HG03066 (cell line): ENCODE results near the gene WDR41.

ENCODE experiments used
- ATAC-seq: cut with Tn5 transposase; IDR thresholded peaks from one replicate; pipeline ENCODE4 v1.9.1; 2021; ENCODE audit warnings: low read depth; ENCODE audit not compliant: unreplicated experiment

The WDR41 gene

DNA sequence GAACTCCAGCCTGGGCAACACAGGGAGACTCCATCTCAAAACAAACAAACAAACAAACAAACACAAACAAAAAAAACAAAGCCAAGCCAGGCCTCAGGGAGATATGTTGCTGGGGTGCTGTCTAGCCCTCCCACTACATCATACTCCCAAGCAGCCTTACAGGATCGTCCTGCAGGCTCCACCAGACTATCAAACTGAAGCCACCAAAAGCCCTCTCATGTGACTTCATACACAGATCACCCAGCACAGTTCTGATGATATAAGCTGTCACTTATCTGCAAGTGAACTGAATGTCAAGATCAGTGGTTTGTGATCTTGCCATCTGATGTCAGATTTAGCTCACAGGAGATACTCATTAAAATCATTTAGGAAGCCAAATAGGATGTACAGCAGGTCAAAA lies 43.3 kb downstream of the WDR41 start:
- no peak for ATAC-seq

DNA sequence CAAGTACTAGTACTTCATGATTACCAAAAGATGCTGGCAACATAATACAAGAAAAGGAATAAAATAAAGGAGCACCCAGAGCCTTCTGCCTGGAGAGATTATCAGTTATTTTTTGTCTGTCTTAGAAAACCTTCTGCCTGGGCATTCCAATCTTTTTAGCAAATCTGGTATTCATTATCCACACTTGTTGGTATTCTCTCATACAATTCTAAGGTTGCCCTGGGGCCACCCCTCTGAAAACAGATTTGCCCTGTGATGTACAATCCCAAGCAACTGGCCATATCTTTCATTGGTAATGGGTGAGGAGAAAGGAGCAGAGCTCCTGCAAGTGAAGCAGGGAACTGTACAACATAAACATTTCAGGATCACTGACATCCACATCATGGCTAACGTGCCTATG lies 47.8 kb downstream of the WDR41 start:
- ATAC-seq, result no peak

DNA sequence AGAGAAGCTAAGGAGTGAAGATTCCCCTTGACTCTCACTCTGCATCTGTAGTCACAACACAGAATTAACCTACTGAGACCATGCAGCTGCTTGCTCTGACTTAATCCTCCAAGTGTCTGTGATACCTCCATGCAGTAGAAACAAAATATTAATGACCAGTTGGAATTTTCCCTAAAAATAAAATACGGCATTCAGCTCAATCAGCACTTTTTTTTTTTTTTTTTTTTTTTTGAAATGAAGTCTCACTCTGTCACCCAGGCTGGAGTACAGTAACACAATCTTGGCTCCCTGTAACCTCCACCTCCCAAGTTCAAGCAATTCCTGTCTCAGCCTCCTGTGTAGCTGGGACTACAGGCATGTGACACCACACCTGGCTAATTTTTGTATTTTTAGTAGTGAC lies 48.4 kb downstream of the WDR41 start:
- ATAC-seq, result no peak

DNA sequence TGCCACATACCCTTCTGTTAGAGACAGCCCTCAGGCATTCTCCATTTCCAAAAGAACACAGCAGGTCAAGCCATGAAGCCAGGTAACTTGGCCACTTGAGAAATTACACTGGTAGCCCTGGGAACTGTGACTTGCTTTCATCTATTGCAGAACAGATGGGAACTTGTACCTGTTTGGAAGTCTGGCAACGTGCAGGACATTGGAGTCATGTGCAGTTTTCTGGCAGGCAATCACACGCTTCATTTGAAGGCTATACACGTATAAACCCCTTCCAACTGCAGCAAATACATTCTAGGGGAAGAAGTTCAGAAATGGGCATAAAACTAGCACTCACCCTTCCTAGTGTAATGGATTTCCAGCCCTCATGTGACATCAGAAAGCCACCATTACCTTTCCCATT lies 54.0 kb downstream of the WDR41 start:
- no peak for ATAC-seq

DNA sequence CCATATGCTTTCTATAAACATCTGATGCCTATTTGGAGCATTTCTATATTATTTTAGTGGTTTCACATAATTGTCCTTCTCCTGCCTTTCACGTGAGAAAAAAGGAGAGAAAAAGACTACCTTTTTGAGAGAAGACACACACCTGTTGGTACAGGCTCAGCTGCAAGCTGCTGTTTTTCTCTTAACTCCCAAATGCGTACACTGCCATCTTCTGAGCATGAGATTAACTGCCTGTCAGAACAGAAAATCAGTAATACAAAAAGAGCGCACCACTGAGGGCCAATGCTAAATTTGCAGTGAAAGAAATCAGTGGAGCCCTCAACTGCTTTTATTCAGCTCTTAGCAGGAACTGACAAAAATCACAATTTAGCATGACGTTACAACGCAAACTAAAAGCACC lies 54.9 kb downstream of the WDR41 start:
- ATAC-seq, result no peak

DNA sequence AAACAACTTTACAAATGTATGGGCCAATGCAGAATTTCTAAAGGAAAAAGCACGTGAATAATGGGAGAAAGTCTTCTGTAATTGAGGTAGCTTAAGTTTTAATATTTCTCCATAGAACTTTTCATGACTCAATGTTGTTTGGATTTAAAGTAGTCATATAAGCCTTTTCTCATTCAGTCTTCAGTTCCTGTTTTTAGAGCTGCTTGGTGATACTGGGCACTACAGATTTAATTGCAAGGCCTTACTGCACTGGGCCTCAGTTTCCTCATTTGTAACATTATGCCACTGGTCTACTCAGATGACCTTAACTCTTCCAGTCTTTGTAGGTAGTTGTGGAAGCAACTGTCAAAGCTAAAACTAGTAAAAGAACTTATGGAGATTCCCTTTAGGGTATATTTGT lies 60.4 kb downstream of the WDR41 start:
- no peak for ATAC-seq

DNA sequence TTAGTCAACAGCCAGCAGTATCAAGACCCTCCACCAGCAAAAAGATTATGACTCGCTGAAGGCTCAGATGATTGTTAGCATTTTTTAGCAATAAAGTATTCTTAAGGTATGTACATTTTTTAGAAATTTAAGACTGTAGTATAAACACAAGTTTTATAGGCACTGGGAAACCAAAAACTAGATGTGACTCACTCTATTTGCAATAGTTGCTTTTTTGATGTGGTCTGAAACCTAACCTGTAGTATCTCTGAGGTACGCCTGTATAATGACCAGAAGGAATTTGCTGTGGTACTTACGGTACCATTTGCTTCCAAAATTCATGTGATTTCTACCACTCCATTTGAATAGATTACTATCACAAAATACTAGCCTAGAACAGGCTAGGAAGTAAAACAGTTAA lies 60.8 kb downstream of the WDR41 start:
- ATAC-seq, result no peak

DNA sequence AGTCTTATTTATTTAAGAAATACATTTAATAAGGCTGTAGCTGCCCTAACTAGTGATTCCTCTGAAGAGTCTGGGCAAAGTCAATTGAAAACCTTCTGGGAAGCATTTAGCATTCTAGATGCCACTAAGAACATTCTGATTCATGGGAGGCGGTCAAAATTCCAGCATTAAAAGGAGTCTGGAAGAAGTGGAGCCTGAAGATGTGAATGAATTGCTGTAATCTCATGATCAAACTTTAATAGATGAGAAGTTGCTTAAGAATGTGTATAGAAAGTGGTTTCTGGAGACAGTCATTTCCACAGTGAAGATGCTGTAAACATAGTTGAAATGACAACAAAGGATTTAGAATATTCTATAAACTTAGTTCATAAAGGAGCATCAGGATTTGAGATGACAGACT lies 61.4 kb downstream of the WDR41 start:
- no peak for ATAC-seq

DNA sequence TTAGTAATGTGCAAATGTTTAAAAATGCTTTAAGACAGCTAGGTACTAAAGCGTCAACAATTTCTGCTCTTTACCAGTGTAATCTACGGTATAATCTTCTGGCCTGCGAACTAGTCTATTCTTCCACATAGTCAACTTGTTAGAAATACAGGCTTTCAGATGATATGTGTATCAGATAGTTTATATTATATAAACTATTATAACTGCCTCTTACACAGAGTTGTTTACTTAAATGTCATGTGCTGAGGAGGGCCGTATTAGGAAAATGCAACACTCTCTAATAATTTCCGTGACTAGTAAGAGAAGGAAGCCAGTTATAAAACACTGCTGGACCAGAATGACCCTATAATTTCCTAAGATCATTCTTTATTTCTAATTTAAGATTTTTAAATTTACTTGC lies 63.6 kb downstream of the WDR41 start:
- ATAC-seq, result no peak

DNA sequence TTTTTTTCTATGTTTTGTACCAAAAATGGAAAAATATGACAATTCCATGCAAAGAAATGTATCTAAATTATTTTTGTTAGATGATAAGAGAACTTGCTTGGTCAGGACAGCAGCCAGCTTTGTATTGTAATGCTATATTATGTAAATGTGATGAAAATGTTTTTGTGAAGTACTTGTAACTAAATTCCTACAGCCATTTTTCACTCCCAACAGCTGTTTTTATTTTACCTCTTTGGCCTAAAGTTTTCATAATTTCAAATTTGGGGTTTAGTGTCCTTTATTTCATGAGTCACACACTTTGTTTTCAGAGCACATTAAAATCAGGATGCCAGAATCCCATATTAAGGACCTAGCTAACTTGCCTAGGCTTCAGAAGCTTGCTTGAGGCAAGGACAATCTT lies 64.1 kb downstream of the WDR41 start:
- ATAC-seq, result no peak

DNA sequence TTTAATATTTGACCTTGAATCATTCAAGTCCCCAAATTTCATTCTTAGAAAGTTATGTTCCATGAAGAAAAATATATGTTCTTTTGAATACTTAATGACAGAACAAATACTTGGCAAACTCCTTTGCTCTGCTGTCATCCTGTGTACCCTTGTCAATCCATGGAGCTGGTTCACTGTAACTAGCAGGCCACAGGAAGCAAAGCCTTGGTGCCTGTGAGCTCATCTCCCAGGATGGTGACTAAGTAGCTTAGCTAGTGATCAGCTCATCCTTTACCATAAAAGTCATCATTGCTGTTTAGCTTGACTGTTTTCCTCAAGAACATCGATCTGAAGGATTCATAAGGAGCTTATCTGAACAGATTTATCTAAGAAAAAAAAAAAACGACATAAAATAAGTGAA lies 65.4 kb downstream of the WDR41 start:
- ATAC-seq, result no peak

DNA sequence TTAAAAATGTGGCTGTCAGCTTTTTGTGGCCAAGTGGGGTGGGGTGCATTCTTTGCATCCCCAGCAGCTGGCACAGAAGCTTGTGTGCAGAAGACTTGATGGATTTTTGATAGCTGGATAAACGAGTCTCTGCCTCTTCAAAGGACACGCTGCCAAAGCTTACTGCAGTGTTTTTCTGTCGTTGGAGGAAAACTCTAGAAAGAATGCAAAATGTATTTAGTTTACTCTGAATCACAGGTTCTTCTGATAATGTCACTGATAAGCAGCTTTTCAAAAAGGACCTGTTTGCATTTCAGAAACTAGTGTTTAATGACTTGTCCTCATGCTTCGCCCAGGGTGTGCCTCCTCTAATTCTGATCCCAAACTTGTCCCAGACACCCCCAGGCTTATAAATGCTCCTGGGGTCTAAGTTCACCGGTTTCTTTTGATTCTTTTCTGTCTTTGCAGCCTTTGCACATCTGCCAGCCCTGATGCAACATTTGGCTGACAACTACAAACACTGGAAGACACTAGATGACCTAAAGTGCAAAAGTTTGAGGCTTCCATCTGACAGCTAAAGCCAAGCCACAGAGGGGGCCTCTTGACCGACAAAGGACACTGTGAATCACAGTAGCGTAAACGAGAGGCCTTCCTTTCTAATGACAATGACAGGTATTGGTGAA lies 66.0 kb downstream of the WDR41 start:
- no peak for ATAC-seq

DNA sequence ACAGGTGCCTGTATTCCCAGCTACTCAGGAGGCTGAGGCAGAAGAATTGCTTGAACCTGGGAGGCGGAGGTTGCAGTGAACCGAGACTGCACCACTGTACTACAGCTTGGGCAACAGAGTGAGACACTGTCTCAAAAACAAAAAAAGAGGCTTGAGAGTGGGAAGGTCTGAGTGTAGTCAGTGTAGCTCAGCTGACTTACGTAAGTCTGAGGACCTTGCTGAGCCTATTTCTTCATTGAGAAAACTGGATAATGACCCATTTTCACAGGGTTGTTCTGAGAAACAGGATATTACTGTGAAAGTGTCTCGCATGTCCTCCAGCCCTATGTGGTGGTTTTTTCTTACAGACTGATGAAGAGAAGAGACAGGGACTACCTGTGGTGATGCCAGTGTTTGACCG lies 66.7 kb downstream of the WDR41 start:
- no peak for ATAC-seq

DNA sequence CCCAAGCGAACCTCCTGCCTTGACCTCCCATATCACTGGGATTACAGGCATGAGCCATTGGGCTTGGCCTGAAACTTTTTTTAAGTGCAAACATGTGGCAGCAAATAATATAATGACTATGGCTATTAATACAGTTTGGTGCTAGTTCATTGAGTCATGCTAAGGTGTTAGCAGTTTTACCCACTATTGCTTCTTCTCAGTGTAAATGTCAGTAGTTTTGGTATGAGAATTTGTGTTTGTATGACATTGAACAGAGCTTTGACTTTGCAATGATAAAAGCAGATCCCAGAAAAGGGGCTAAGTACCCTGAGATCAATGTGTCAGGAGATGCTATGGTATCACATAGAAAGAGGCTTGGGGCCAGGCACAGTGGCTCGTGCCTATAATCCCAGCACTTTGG lies 67.2 kb downstream of the WDR41 start:
- no peak for ATAC-seq

DNA sequence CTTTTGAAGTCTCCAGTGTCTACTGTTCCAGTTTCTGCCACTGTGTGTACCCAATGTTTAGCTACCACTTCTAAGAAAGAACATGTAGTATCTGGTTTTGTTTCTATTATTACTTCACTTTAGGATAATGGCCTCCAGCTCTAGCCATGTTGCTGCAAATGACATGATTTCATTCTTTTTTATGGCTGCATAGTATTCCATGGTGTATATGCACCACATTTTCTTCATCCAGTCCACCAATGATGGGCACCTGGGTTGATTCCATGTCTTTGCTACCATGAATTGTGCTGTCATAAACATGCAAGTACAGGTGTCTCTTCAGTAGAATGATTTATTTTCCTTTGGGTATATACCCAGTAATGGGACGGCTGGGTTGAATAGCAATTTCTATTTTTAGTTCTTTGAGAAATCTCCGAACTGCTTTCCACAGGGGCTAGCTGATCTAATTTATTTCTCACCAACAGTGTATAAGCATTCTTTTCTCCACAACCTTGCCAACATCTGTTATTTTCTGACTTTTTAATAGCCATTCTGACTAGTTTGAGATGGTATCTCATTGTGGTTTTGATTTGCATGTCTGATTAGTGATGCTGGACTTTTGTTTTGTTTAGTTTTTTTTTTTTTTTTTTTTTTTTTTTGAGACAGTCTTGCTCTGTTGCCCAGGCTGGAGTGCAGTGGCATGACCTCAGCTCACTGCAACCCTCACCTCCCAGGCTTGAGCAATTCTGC lies 68.9 kb downstream of the WDR41 start:
- no peak for ATAC-seq

DNA sequence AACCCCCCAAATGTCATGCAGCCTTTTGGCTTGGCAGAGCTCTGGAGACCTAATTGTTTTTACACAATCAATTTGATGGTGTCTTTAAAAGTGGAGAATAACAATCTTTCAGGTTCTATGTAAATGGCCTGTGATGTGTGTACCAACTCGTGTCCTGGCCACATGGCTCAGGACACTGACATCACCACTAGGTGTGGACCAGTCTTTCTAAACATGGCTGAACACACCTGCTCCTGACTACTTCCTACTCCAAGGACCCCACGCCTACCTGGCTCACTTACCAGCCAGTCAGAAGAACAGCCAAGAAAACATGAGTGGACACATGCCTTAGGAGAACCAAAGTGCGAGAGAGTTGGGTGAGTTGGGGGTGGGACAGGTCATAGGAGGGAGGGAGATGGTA lies 71.2 kb downstream of the WDR41 start:
- no peak for ATAC-seq

DNA sequence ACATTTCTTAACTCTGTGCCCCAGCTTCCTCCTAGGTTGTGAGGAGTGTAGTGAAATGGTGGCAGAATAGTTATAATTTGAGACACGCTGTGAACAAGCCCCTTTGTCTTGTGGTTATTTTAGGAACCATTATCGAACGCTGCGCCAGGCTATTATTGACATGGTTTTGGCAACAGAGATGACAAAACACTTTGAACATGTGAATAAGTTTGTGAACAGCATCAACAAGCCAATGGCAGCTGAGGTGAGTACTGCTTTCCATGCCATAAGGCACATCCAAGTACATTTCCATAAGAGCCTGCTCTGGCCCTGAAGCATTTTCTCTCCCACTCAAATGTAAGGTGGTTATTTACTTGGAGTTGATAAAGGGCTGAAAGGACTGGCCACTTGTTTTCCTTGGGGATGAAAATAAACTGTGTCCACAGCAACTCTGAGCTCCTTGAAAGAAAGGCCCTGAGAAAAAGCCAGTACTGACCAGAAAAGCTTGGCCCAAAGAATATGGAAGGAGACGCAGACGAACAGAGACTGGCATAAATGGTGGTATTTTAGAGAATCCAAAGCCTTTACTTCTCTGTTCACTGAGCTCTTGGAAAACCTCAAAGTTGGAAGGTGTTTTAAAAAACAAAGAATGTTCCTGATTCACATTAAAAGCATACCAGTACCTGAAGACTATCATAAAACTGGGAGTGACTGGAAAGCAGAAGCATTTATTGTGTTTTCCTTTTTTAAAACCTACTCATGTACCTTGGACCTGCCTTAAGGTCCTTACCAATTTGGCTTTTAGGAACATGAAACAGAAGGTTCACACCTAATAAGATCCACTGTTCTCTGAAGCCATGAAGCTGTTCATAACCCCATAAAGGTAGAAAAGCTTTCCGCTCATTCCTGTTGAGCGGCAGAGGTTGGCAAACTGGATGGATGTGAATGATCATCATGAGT lies 72.2 kb downstream of the WDR41 start:
- ATAC-seq, result no peak

DNA sequence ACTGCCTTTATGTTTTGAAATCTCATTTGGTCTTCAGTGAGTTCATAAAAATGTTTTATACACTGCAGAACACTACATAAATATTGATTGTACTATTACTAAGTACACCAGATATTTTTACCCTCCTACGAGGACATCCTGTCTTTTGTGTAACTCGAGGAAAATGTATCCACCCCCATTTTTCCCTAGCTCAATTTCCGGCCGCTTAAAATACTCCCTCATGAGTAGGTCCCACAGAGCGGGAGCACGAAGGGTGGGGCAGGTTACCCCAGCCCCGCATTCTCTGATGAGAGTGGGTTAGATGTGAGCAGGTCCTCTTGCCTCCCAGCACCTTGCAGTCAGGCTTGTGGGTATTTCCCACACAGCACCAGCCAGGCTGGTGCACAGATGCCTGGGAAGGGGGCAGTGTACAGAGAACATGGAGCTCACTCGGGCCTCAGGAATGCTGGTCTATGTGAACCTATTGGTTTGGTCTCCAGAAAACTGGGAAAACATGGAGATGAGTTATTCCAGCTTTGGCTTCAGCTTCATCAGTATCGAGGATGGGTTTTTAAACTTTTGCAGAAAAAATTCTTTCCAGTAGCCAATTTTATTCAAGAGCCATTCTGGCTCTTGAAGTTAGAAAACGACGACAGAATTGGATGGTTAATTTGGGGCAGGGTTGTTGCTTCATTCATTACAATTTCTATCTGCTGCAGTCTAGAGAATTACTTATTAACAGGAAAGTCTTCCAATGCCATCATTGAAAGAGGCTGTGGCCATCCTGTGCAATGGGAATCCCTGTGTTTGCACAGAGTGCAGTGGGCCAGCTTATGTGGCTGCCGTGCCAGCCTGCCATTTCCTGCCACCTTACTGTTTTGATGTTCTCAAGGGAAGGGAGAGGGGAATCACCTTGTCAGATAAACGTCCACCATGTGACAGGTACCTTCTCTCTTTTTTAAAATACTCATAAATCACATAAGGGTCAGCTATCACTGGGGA lies 73.2 kb downstream of the WDR41 start:
- ATAC-seq, result no peak

DNA sequence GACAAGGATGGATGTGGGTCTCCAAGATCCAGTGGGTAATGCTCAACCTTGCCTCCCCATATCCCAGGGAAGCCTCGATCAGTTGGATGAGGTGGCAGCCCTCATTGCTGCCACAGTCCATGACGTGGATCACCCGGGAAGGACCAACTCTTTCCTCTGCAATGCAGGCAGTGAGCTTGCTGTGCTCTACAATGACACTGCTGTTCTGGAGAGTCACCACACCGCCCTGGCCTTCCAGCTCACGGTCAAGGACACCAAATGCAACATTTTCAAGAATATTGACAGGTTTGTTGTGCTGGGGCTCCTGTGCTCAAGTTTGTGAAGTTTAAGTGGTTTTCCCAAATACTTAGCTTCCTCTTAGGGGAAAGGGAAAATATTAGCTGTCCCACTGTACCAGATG lies 74.0 kb downstream of the WDR41 start:
- ATAC-seq, result no peak

DNA sequence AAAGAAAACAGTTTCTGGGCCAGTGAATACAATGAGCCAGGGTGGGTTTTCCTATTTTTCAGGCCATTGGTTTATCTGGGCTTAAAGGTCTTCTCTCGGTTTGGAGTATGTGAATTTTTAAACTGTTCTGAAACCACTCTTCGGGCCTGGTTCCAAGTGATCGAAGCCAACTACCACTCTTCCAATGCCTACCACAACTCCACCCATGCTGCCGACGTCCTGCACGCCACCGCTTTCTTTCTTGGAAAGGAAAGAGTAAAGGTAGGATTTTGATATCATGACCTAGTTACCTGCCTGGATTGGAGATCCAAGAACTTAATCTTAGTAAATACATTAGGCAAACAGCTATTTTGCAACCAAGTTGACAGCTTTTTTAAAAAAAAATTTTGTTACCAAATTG lies 79.1 kb downstream of the WDR41 start:
- no peak for ATAC-seq
